ENCODE results near the gene NHERF2. TPM values are rescaled to one million over a fixed set of nuclear protein-coding genes. Genes with fewer than 3 reads are reported as not detected.

Gene NHERF2
- total and polyA plus RNA-seq, 9 of the 15 experiments (the other 6 are each of a cell fraction or from before 2014, with no cell fraction given) = 0.15 to 42.0 (median 12.5) TPM

DNA sequence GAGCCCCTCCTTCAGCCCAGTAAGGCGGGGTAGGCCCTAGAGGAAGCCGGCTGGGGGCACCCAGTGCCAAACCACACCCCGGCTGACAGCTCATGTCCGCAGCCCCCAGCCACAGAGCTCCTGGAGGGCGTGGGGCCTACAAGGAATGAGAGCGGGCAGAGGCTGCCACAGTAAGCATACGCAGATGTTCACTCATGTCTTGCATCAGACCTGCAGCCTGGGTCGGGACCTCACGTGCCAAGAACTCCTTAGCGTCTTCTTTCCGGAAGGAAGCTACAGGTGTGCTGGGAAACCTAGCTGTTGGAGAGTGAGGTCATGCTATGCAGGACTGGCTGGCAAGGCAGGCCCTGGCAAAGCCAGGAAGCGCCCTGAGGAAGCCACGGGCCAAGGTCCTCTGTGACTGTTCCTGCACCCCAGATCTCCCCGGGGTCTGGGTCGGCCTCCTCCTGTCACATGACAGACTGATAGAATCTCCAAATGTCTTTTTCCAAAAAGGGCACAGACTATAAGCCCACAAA, 18.6 kb upstream of the NHERF2 start (continued):
- no peak for TF ChIP-seq ZNF146 (CRISPR knock-in tag; IDR thresholded peaks at IDR 0.05; ENCODE audit: unreplicated experiment)
- TF ChIP-seq SMARCA4 (IDR thresholded peaks at IDR 0.05) = no peak
- no peak for TF ChIP-seq RCOR1 (IDR thresholded peaks at IDR 0.05; ENCODE audit: borderline replicate concordance in 1 of 2, low read depth in 2 of 2, low read length in 2 of 2)
- no peak for TF ChIP-seq FOSL1 (tag; conservative IDR thresholded peaks at IDR 0.05)
- TF ChIP-seq, protein P1, sequence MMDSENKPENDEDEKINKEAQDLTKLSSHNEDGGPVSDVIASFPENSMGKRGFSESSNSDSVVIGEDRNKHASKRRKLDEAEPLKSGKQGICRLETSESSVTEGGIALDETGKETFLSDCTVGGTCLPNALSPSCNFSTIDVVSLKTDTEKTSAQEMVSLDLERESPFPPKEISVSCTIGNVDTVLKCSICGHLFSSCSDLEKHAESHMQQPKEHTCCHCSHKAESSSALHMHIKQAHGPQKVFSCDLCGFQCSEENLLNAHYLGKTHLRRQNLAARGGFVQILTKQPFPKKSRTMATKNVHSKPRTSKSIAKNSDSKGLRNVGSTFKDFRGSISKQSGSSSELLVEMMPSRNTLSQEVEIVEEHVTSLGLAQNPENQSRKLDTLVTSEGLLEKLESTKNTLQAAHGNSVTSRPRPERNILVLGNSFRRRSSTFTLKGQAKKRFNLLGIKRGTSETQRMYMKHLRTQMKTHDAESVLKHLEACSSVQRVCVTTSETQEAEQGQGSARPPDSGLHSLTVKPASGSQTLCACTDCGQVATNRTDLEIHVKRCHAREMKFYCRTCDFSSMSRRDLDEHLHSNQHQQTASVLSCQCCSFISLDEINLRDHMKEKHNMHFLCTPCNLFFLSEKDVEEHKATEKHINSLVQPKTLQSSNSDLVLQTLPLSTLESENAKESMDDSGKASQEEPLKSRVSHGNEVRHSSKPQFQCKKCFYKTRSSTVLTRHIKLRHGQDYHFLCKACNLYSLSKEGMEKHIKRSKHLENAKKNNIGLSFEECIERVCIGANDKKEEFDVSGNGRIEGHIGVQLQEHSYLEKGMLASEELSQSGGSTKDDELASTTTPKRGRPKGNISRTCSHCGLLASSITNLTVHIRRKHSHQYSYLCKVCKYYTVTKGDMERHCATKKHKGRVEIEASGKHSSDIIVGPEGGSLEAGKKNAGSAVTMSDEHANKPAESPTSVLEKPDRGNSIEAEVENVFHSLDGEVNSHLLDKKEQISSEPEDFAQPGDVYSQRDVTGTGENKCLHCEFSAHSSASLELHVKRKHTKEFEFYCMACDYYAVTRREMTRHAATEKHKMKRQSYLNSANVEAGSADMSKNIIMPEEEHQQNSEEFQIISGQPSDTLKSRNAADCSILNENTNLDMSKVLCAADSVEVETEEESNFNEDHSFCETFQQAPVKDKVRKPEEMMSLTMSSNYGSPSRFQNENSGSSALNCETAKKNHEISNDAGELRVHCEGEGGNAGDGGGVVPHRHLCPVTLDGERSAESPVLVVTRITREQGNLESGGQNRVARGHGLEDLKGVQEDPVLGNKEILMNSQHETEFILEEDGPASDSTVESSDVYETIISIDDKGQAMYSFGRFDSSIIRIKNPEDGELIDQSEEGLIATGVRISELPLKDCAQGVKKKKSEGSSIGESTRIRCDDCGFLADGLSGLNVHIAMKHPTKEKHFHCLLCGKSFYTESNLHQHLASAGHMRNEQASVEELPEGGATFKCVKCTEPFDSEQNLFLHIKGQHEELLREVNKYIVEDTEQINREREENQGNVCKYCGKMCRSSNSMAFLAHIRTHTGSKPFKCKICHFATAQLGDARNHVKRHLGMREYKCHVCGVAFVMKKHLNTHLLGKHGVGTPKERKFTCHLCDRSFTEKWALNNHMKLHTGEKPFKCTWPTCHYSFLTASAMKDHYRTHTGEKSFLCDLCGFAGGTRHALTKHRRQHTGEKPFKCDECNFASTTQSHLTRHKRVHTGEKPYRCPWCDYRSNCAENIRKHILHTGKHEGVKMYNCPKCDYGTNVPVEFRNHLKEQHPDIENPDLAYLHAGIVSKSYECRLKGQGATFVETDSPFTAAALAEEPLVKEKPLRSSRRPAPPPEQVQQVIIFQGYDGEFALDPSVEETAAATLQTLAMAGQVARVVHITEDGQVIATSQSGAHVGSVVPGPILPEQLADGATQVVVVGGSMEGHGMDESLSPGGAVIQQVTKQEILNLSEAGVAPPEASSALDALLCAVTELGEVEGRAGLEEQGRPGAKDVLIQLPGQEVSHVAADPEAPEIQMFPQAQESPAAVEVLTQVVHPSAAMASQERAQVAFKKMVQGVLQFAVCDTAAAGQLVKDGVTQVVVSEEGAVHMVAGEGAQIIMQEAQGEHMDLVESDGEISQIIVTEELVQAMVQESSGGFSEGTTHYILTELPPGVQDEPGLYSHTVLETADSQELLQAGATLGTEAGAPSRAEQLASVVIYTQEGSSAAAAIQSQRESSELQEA (IDR thresholded peaks at IDR 0.05; ENCODE audit: low read depth) = no peak
- TF ChIP-seq TEAD4 (IDR thresholded peaks at IDR 0.05; ENCODE audit: low read length) = no peak
- TF ChIP-seq TEAD4 (CRISPR knock-in tag; IDR thresholded peaks at IDR 0.05; ENCODE audit: borderline replicate concordance) = no peak
- TF ChIP-seq OTX1 (CRISPR knock-in tag; IDR thresholded peaks at IDR 0.05) = 0 out of 2 replicates have a peak, but pooled peaks have one; percentile 11
- TF ChIP-seq NFIX (CRISPR knock-in tag; IDR thresholded peaks at IDR 0.05; ENCODE audit: low read depth) = no peak
- TF ChIP-seq, protein P2, sequence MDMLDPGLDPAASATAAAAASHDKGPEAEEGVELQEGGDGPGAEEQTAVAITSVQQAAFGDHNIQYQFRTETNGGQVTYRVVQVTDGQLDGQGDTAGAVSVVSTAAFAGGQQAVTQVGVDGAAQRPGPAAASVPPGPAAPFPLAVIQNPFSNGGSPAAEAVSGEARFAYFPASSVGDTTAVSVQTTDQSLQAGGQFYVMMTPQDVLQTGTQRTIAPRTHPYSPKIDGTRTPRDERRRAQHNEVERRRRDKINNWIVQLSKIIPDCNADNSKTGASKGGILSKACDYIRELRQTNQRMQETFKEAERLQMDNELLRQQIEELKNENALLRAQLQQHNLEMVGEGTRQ (CRISPR knock-in tag; IDR thresholded peaks at IDR 0.05) = peak; percentile 71
- no peak for TF ChIP-seq SP1 (CRISPR knock-in tag; IDR thresholded peaks at IDR 0.05)

Measured in K562 (cell line).